Lung (tissue), 12 donors: ENCODE results near the gene JPT2. TPM values are rescaled to one million over a fixed set of nuclear protein-coding genes. Genes with fewer than 3 reads are reported as not detected.

Experiments
- ATAC-seq: fragments of 200-7000 bp; cut with Tn5 transposase; one replicate; pipeline ENCODE4 v1.9.1; 2020; ENCODE audit warnings: moderate number of reproducible peaks; ENCODE audit not compliant: insufficient read depth, low FRiP score
- DNase-seq, 3 donors: peaks; one replicate each; pipeline ENCODE4 v3.0.0-alpha.2; 2013 to 2017
- H3K27ac ChIP-seq, 2 donors: one replicate each; pipeline ENCODE4 v1.5.1; 2013; ENCODE audit warnings: mild to moderate bottlenecking in 2 of 2, moderate library complexity in 2 of 2, control low read depth in 1 of 2, inconsistent platforms in 1 of 2, low read depth in 1 of 2, low read length in 1 of 2
- H3K27me3 ChIP-seq, 3 donors: one replicate each; pipeline ENCODE4 v1.5.1; 2013; ENCODE audit warnings: low read length in 2 of 3; ENCODE audit not compliant: control insufficient read depth in 3 of 3, insufficient read depth in 3 of 3
- H3K36me3 ChIP-seq, 4 donors: one replicate each; pipeline ENCODE4 v1.5.1; 2013; ENCODE audit warnings: low read length in 4 of 4, mild to moderate bottlenecking in 1 of 4, moderate library complexity in 1 of 4; ENCODE audit not compliant: control insufficient read depth in 4 of 4, insufficient read depth in 4 of 4
- H3K4me1 ChIP-seq, 5 donors: one replicate each; pipeline ENCODE4 v1.5.1; 2013; ENCODE audit warnings: low read length in 5 of 5, mild to moderate bottlenecking in 2 of 5, moderate library complexity in 1 of 5; ENCODE audit not compliant: control insufficient read depth in 5 of 5, insufficient read depth in 5 of 5
- H3K4me3 ChIP-seq: one replicate; pipeline ENCODE4 v1.5.1; 2013; ENCODE audit warnings: mild to moderate bottlenecking, control low read depth, moderate library complexity
- H3K9ac ChIP-seq, 2 donors: one replicate each; pipeline ENCODE4 v1.5.1; 2013; ENCODE audit warnings: low read length in 2 of 2, control low read depth in 1 of 2; ENCODE audit not compliant: insufficient read depth in 1 of 2
- H3K9me3 ChIP-seq, 4 donors: one replicate each; pipeline ENCODE4 v1.5.1; 2013; ENCODE audit warnings: low read length in 3 of 4, mild to moderate bottlenecking in 1 of 4, moderate library complexity in 1 of 4; ENCODE audit not compliant: control insufficient read depth in 4 of 4, insufficient read depth in 3 of 4
- WGBS, 2 donors: extraction: QIAGEN DNeasy Blood & Tissue Kit; methylation state at CpG; one replicate each; pipeline ENCODE4 v1.1.7; 2013; 5-methylcytosine and 5-hydroxymethylcytosine counted together
- polyA plus RNA-seq, 2 donors: library from polyadenylated mRNA; stranded (reverse); fragments of 200-250 nt; gene quantifications; one replicate each; pipeline ENCODE4 v1.2.1, GENCODE V29; 2013
- total RNA-seq, 2 donors: library from RNA; depleted of rRNA in 1 of 2; stranded (reverse); fragments of >200 nt in 1 of 2; gene quantifications; one replicate each; pipeline ENCODE4 v1.2.1, GENCODE V29; 2014 to 2021
- TF ChIP-seq, protein P1 (sequence below): IDR thresholded peaks from 2 replicates; pipeline ENCODE4 v1.5.1; 2012; ENCODE audit warnings: mild to moderate bottlenecking; ENCODE audit errors: control extremely low read depth, extremely low read depth
- donor health status: control.
- donor health status: control.
- donor health status: Bipolar disorder and iron deficiency.
- donor health status: healthy.
- donor health status: DM: yes; HTN: yes; CAD: no.

JPT2 gene
- total and polyA plus RNA-seq, 4 donors: 28.7 to 71.9 (median 51.6) TPM

DNA sequence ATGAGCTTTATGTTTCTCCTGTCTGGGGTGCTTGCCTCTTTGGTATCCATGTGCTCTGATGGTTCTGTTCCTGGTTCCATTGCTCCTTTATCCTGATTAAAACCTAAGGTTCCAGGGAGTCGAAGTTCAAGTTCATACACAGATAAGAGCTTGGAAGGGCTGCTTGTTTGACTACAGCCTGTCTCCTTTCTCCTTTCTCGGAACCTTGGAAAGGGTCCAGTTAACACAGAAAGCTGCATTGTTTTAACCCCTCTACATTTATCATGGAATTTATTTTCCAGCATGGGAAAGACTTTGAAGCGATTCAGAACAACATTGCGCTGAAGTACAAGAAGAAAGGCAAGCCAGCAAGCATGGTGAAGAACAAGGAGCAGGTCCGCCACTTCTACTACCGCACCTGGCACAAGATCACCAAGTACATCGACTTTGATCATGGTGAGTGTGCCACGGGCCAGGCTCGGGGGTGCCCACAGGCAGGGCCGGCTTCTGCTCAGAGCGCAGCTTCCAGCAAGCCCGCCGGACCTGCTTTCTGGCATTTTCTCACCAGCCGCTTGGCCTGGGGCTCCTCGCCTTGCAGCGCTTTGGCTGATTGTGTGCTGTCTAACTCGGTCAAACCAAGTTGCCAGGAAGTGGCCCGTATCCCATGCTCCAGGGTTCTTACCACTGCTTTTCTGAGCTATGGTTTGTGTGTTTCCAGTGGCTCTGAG lies 46.0 kb upstream of the JPT2 start:
- no peak overlapping the region for H3K27ac ChIP-seq
- peaks cover 15 to 47% (median 36%) of the 10 kb centered on the region in 4 donors for H3K36me3 ChIP-seq
- WGBS, 2 donors: 86 to 89% methylated on average over 17 to 18 of the region's 18 CpGs
- H3K4me3 ChIP-seq: no peak overlapping the region
- ATAC-seq: no peak
- H3K9ac ChIP-seq: no peak overlapping the region
- no peaks in the 10 kb centered on the region for H3K27me3 ChIP-seq
- no peaks in the 10 kb centered on the region for H3K9me3 ChIP-seq
- no peaks in the 10 kb centered on the region for H3K4me1 ChIP-seq
- TF ChIP-seq, protein P1, sequence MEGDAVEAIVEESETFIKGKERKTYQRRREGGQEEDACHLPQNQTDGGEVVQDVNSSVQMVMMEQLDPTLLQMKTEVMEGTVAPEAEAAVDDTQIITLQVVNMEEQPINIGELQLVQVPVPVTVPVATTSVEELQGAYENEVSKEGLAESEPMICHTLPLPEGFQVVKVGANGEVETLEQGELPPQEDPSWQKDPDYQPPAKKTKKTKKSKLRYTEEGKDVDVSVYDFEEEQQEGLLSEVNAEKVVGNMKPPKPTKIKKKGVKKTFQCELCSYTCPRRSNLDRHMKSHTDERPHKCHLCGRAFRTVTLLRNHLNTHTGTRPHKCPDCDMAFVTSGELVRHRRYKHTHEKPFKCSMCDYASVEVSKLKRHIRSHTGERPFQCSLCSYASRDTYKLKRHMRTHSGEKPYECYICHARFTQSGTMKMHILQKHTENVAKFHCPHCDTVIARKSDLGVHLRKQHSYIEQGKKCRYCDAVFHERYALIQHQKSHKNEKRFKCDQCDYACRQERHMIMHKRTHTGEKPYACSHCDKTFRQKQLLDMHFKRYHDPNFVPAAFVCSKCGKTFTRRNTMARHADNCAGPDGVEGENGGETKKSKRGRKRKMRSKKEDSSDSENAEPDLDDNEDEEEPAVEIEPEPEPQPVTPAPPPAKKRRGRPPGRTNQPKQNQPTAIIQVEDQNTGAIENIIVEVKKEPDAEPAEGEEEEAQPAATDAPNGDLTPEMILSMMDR: no peak
- DNase-seq: peak in 1 of 3 donors; percentile 33

DNA sequence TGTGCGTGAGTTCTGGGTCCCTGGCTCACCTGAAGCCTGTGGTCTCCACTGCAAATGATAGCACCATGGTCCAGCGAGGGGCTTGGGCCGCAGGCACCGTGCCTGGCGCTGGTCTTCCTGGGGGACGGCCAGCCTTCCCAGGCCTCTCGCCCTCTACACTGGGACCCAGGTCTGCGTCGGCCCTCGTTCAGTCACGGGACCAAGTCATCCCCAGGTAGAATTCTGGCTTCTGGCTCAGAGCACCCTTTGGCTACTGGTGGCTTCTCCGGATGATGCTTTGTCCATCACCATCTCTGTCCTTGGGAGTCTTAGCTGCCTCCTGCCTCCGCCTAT lies 45.5 kb upstream of the JPT2 start:
- no peaks in the 10 kb centered on the region for H3K4me1 ChIP-seq
- TF ChIP-seq, protein P1: no peak
- ATAC-seq: no peak

DNA sequence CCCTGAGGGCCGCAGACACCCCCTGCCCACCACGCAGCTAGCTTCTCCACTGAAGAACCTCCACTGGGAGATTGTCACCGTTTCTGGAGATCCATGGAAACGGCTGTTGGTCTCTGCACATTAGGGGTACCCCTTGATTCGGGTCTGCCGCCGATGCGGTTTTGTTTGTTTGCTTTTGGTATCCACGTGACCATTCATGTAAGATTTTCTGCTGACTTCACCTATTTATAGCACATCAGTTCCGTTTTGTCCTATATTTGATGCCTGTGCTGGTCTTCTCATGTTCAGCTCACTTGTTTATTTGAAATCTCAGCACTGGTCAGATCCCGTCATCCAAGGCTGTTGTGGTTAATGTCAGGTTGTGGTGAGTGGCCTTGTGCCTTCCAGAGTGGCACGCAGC lies 44.8 kb upstream of the JPT2 start:
- ATAC-seq (no peak), DNase-seq (no peak)
- Histone ChIP-seq H3K27me3 (no peaks in the 10 kb centered on the region), H3K36me3 (peaks cover 19 to 54% (median 40%) of the 10 kb centered on the region in 4 donors), H3K27ac (no peak overlapping the region), H3K9ac (no peak overlapping the region), H3K4me3 (no peak overlapping the region), H3K4me1 (no peaks in the 10 kb centered on the region), H3K9me3 (no peaks in the 10 kb centered on the region)
- WGBS, 2 donors: 93 to 94% methylated on average over 12 of the region's 12 CpGs
- TF ChIP-seq, protein P1: no peak

More for the DNA sequence above, 45.5 kb upstream of the JPT2 start:
- H3K27me3 ChIP-seq: no peaks in the 10 kb centered on the region
- H3K4me3 ChIP-seq: no peak overlapping the region
- no peak overlapping the region for H3K9ac ChIP-seq
- no peaks in the 10 kb centered on the region for H3K9me3 ChIP-seq
- H3K27ac ChIP-seq: no peak overlapping the region
- peaks cover 15 to 49% (median 34%) of the 10 kb centered on the region in 4 donors for H3K36me3 ChIP-seq
- no peak for DNase-seq
- 97% methylated on average over 13 of the region's 13 CpGs for WGBS, 2 donors

DNA sequence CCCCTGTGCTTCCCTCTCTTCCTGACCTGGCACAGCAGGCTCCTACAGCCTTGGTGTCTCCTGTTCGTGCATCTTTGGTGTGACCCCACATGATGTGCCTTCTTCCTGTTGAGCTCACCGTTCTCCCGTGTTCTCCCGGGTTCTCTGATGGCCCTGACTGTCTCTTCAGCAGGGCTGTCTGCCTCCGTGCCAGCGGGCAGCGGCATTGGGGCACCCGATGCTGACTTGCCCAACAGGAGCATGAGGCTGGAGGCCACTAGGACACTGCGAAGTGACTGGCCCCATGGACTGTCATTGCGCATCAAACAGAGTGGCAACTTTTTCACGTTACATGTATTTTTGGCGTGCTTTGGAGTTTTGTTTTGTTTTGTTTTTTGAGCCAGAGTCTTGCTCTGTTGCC lies 43.5 kb upstream of the JPT2 start:
- ATAC-seq: no peak
- Histone ChIP-seq H3K27ac (no peak overlapping the region), H3K27me3 (no peaks in the 10 kb centered on the region), H3K9me3 (no peaks in the 10 kb centered on the region), H3K9ac (no peak overlapping the region), H3K4me3 (no peak overlapping the region), H3K36me3 (peaks cover 19 to 52% (median 46%) of the 10 kb centered on the region in 4 donors), H3K4me1 (no peaks in the 10 kb centered on the region)
- TF ChIP-seq, protein P1: no peak
- no peak for DNase-seq
- WGBS, 2 donors: 95 to 96% methylated on average over 12 of the region's 12 CpGs
